HG02840 (cell line): ENCODE data around the gene TESK1.
A peak's percentile ranks its signal among the peaks of the same experiment; 100 is the strongest.
"Not testable (repeated sequence)": the region's sequence is repeated elsewhere in the genome, so short reads cannot be mapped to it uniquely, and the experiment has no call there.

Experiments
- ATAC-seq: cut with Tn5 transposase; IDR thresholded peaks from one replicate; pipeline ENCODE4 v1.9.1; 2021; ENCODE audit warnings: mild to moderate bottlenecking, moderate library complexity, moderate number of reproducible peaks; ENCODE audit not compliant: unreplicated experiment, low FRiP score

TESK1 gene

DNA sequence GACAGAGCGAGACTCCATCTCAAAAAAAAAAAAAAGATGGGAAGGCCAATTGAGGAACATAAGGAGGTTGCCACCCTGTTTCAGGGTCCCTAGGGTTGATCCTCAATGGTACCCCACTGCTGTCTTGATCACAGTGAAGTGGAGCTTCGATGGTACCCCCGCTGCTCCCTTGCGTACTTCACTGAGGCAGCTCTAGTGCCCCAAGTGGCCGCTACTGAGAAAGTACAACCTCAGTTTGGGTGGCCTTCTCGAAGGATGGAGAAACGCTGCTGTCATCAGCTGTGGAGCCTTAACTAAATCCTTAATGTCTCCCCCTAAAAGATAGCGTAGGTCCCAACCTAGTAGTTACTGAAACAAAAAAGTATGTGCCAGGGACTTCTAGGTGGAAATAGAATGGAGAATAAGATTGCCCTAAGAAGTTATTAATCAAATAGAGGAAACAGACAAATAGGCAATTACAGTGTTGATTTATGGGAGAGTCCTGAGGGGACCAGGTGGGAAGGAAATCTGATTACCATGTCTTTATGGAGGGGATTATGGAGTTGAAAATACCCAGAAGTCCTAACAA, 6.3 kb downstream of the TESK1 start:
- no peak for ATAC-seq

GRCh38 chr9:35612066-35612465, 7.0 kb downstream of the TESK1 start:
- not testable (repeated sequence) for ATAC-seq

DNA sequence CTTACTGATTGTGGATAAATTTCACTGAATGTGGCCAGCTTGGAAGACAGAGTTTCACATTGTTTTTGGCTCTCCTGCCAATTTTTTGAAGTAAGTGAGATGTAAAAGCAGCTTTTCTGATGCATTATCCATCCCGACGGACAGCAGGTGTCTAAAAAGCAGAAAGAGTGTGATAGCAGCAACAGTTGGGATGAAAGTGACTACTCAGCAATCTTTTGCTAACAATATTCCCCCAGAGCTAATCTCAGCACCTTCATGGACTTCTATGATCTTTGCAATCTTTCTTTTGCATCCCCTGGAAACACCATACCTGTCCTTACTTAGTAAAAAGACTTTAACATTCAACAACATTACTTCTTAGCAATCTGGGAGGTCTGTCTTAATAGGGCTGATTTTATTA, 7.8 kb downstream of the TESK1 start:
- no peak for ATAC-seq

- no peak for ATAC-seq
Measured at GRCh38 chr9:35615981-35616680, 11.1 kb downstream of the TESK1 start.

DNA sequence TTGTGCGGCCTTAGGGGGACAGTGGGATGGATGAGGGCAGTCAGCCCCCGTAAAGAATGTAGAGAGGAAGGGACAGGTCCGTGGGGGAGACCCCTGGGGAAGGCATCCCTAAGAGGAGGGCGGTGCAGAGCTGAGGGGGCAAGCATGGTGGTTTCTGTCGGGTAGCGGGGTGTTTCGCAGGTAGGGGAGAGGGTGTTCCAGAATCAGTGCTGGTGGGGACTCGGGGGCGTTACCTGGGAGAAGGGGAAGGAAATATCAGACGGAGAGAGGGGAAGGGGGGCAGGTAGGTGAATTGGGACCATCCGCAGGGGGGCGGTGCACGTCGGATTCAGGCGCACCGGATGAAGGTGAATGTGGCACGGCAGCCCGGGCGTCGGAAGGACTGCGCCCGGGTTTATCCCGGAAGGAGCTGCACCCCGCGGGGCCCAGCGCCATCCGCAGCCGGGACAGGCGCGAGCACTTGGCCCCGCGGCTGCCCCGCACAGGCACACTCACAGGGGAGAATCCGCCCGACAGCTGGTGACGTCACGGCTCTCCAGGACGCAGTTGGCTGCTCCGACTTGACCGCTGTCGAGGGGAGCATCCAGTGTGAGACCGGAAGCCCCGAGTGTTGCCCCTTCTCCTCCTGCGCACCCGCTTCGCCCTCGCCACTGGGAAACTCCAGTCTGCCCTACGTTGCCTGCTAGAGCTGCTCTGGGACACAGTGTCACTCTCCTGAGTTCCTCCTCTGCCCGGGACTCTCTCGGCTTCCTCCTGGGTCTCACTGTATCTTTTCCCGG, 11.8 kb downstream of the TESK1 start:
- ATAC-seq: peak; percentile 43

DNA sequence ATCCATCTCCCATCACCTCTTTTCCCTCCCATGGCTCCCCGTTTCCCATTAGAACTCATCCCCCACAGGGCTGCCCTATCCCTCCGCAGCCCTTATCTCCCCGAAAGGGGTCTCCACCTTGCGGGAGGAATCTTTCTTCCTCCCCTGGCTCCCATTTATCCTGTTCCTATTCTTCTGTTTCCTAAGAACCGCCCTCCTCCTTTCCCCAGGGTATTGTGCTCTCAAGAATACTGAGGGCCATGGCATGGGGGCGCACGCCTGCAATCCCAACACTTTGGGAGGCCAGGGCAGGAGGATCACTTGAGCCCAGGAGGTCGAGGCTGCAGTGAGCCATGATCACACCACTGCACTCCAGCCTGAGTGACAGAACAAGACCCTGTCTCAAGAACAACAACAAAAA, 12.5 kb downstream of the TESK1 start:
- no peak for ATAC-seq

DNA sequence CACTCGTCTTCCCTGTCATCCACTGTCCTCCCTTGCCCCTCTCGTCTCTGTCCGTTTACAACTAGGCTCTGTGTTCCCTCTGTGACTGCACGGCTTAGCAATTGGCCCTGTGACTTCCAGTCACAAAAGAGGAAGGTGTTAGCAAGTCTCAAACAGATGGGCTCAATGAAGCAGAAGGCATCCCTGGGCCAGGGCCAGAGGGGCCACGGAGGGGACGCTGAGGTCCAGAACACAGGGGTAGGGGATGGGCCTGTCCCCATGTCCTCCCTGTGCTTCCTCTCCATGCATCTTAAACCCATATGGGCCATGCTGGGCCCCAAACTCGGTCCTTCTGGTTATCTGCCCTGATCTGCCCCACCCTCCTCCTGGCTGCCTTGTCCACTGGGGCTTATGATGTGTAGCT, 13.3 kb downstream of the TESK1 start, which contains the start of gene CD72:
TSS of gene CD72 (minus strand) at position 89 of the 403 bp plus-strand sequence. CDS start 110 bp downstream, outside the sequence.
- ATAC-seq: no peak

- ATAC-seq: peak; percentile 38
Measured at GRCh38 chr9:35618854-35619799, 14.1 kb downstream of the TESK1 start.

DNA sequence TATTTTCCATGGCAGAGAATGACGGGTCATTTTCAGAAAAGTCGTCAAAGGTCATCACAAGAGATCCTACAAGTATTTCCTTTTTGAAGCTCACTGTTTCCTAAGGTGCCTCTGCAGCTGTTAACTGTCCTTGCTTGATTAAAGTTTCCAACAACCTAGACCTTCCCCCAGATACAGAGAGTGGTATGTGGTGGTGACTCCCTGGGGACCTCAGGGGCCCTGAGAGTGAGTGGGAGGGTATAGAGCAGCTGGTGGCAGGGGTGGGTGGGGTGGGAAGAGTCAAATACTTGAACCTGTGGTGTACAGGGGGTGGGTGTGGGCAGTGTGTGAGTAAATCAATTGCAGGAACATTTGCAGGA, 14.7 kb downstream of the TESK1 start:
- ATAC-seq: peak; percentile 30

DNA sequence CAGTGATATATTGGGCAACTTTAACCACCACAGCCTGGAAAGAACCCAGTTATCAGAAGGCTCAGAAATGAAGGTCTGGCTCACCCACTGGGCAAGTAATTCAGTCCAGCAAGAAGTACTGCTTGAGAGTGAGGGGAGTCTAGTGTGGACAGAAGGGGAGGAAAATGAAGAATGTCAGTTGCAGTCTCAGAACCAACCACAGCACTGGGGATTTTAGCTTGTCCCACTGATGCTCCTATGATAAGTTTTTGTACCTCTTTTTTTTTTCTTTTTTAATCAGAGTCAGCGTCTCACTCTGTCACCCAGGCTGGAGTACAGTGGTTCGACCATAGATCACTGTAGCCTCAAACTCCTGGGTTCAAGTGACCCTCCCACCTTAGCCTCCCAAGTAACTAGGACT, 22.5 kb downstream of the TESK1 start:
- ATAC-seq: no peak

- no peak for ATAC-seq
Measured at GRCh38 chr9:35628389-35628991, 23.4 kb downstream of the TESK1 start.

DNA sequence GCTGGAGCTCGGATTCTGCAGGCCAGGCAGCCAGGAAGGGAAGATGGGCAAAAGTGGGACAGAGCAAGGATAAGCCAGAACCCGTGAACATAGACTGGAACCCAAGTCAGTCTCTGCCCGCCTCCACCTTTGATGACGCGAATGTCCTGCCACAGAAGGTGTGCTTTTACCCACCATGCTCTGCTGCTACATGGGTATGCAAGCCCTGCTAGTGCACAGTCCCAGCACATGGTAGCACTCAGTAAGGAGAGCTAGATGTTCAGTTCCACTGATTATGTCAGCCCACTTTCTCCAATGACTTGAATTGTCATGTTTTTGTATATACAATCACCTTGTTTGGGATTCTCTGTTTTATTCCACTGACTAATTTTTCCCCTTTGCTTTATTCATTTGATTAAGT, 24.5 kb downstream of the TESK1 start:
- no peak for ATAC-seq

- ATAC-seq: no peak
Measured at GRCh38 chr9:35635730-35636129, 30.7 kb downstream of the TESK1 start.

- no peak for ATAC-seq
Measured at GRCh38 chr9:35636135-35636876, 31.2 kb downstream of the TESK1 start.

GRCh38 chr9:35636877-35637246, 31.8 kb downstream of the TESK1 start:
- ATAC-seq: not testable (repeated sequence)

GRCh38 chr9:35637427-35637955, 32.4 kb downstream of the TESK1 start:
- not testable (repeated sequence) for ATAC-seq

- ATAC-seq: not testable (repeated sequence)
Measured at GRCh38 chr9:35638751-35639150, 33.7 kb downstream of the TESK1 start.

DNA sequence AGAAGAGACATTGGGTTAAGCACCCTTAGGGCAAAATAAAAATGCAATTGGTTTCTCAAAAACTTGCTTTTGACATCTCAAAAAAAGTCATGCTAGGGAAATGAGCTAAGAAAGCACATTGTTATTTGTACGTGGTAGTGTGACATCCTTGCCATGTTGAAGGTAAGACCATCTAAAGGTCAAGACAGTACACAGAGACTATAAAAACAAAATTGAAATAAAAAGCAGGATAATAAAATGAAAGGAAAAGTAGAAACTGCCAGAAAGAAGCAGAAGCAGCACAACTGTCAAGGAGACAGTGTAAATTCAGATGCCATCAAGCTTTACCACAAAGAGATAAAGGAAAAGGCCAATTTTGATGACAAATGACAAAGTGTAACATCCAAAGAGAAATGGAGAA, 34.2 kb downstream of the TESK1 start:
- ATAC-seq: not testable (repeated sequence)

- ATAC-seq: no peak
Measured at GRCh38 chr9:35639631-35640030, 34.6 kb downstream of the TESK1 start.
